ENCODE measurements around the gene KRTCAP2. TPM values are rescaled to one million over a fixed set of nuclear protein-coding genes. Genes with fewer than 3 reads are reported as not detected.

KRTCAP2 gene
- total RNA-seq, 2 donors from 2014 or later = 111 to 236 TPM

GRCh38 chr1:155130272-155131006 is 42.7 kb downstream of the KRTCAP2 start:
- no peak for DNase-seq (ENCODE audit: low spot score)
- intact Hi-C loops (cut with DNase I) = loop anchor here (5.0 kb wide), 1 partner anchor 37 kb away; no protein-coding TSS in a partner anchor
- Histone ChIP-seq H3K36me3 (peaks cover 5 to 15% of the 10 kb centered on the region in 2 donors), H3K4me1 (replicated peaks) (peaks cover 31% of the 10 kb centered on the region), H3K9me3 (no peaks in the 10 kb centered on the region), H3K27me3 (replicated peaks; ENCODE audit: insufficient read depth) (no peaks in the 10 kb centered on the region), H3K27ac (peak overlapping the region; percentile 94 to 98), H3K4me3 (peak overlapping the region; percentile 71 to 80)
- 13% methylated on average over 5 of the region's 6 CpGs for WGBS
- TF ChIP-seq POLR2AphosphoS5 (IDR thresholded peaks at IDR 0.05) (no peak), POLR2A (IDR thresholded peaks at IDR 0.05) (no peak), CTCF (IDR thresholded peaks at IDR 0.05) (no peak)

- peak in 1 of 4 experiments; percentile 4 for TF ChIP-seq CTCF (IDR thresholded peaks at IDR 0.05)
- peak; percentile 55 for TF ChIP-seq POLR2AphosphoS5 (IDR thresholded peaks at IDR 0.05)
- TF ChIP-seq POLR2A (IDR thresholded peaks at IDR 0.05) = peak; percentile 60
- H3K4me1 ChIP-seq (replicated peaks) = peaks cover 19% of the 10 kb centered on the region
- intact Hi-C loops (cut with DNase I) = no loop called here
Observed at GRCh38 chr1:155128755-155129473, 44.2 kb downstream of the KRTCAP2 start.

GRCh38 chr1:155127967-155128754 is 44.9 kb downstream of the KRTCAP2 start:
- Histone ChIP-seq H3K9me3 (no peaks in the 10 kb centered on the region), H3K27ac (peak overlapping the region; percentile 94 to 98), H3K36me3 (peaks cover 0 to 4% of the 10 kb centered on the region in 2 donors), H3K4me1 (replicated peaks) (peaks cover 14% of the 10 kb centered on the region), H3K4me3 (peak overlapping the region; percentile 71 to 80), H3K27me3 (replicated peaks; ENCODE audit: insufficient read depth) (no peaks in the 10 kb centered on the region)
- no peak for DNase-seq (ENCODE audit: low spot score)
- 4% methylated on average over 17 of the region's 17 CpGs for WGBS
- TF ChIP-seq POLR2AphosphoS5 (IDR thresholded peaks at IDR 0.05) = no peak
- TF ChIP-seq CTCF (IDR thresholded peaks at IDR 0.05) = no peak
- TF ChIP-seq POLR2A (IDR thresholded peaks at IDR 0.05) = no peak
- intact Hi-C loops (cut with DNase I) = loop anchor here (2.0 kb wide), 1 partner anchor 35 kb away; no protein-coding TSS in a partner anchor

More at GRCh38 chr1:155128755-155129473, 44.2 kb downstream of the KRTCAP2 start:
- Histone ChIP-seq H3K9me3 (no peaks in the 10 kb centered on the region), H3K4me3 (peak overlapping the region; percentile 71 to 80), H3K27me3 (replicated peaks; ENCODE audit: insufficient read depth) (no peaks in the 10 kb centered on the region), H3K36me3 (peaks cover under 1 to 9% of the 10 kb centered on the region in 2 donors), H3K27ac (peak overlapping the region; percentile 94 to 98)
- 9% methylated on average over 14 of the region's 14 CpGs for WGBS
- peak; percentile 62 for DNase-seq (ENCODE audit: low spot score)

GRCh38 chr1:155127105-155127966 is 45.8 kb downstream of the KRTCAP2 start, which contains the start of gene EFNA1:
Gene EFNA1 (plus strand): TSS chr1:155127876. CDS start chr1:155127978, 102 bp downstream.
- H3K36me3 ChIP-seq = peaks cover 0 to 4% of the 10 kb centered on the region in 2 donors
- H3K9me3 ChIP-seq = no peaks in the 10 kb centered on the region
- H3K4me3 ChIP-seq = peak within 1 kb of the TSS; percentile 71 to 80
- TF ChIP-seq POLR2A (IDR thresholded peaks at IDR 0.05) (peak; percentile 97), CTCF (IDR thresholded peaks at IDR 0.05) (peak in 1 of 4 experiments; percentile 18), POLR2AphosphoS5 (IDR thresholded peaks at IDR 0.05) (peak; percentile 93)
- DNase-seq (ENCODE audit: low spot score) = peak; percentile 93
- intact Hi-C loops (cut with DNase I) = loop anchor here (2.0 kb wide), 1 partner anchor 35 kb away; no protein-coding TSS in a partner anchor
- no peaks in the 10 kb centered on the region for H3K27me3 ChIP-seq (replicated peaks; ENCODE audit: insufficient read depth)
- under 1% methylated on average over 74 of the region's 76 CpGs for WGBS
- peak within 1 kb of the TSS; percentile 94 to 98 for H3K27ac ChIP-seq
- peaks cover 14% of the 10 kb centered on the region for H3K4me1 ChIP-seq (replicated peaks)

All from prostate gland (tissue), 2 donors.